SU-DHL-6 (cell line): ENCODE measurements around the gene IRX6.

Experiments used
- EZH2phosphoT487 ChIP-seq: fragments of 200-600 bp; sonication (generic), shearing (Covaris generic); conservative IDR thresholded peaks from 2 replicates; pipeline ENCODE4 v1.6.1; 2018; ENCODE audit warnings: mild to moderate bottlenecking, antibody characterized with exemption, low read length, moderate library complexity, mixed read lengths
- TF ChIP-seq, protein P1 (sequence below): fragments of 200-600 bp; sonication (generic); IDR thresholded peaks from one replicate; pipeline ENCODE4 v1.5.1; 2017; ENCODE audit warnings: antibody characterized with exemption, mild to moderate bottlenecking, low read length, moderate library complexity; ENCODE audit not compliant: insufficient read depth, poor library complexity, severe bottlenecking

DNA sequence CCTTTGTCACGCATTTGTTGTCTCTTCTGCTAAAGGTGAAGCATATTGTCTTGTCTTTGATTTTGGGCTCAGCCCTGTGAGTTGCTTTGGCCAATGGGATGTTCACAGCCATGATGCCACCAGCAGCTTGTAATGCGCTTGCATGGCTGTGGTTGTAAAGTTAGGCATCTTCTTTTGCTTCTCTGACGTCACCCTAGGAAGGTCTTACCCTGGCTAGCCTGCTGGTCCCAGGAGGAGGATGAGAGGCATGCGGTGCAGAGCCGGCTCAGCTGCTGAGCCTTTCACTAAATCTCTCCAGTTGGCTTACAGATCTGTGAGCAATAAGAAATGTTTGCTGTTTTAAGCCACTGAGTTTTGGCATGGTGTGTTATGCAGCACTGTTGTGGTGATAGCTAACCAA is 40.8 kb downstream of the IRX6 start:
- TF ChIP-seq, protein P1, sequence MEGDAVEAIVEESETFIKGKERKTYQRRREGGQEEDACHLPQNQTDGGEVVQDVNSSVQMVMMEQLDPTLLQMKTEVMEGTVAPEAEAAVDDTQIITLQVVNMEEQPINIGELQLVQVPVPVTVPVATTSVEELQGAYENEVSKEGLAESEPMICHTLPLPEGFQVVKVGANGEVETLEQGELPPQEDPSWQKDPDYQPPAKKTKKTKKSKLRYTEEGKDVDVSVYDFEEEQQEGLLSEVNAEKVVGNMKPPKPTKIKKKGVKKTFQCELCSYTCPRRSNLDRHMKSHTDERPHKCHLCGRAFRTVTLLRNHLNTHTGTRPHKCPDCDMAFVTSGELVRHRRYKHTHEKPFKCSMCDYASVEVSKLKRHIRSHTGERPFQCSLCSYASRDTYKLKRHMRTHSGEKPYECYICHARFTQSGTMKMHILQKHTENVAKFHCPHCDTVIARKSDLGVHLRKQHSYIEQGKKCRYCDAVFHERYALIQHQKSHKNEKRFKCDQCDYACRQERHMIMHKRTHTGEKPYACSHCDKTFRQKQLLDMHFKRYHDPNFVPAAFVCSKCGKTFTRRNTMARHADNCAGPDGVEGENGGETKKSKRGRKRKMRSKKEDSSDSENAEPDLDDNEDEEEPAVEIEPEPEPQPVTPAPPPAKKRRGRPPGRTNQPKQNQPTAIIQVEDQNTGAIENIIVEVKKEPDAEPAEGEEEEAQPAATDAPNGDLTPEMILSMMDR, result no peak
- TF ChIP-seq EZH2phosphoT487, result no peak
